Body of pancreas (tissue), 4 donors: ENCODE data around the gene MYCBP2. TPM values are rescaled to one million over a fixed set of nuclear protein-coding genes. Genes with fewer than 3 reads are reported as not detected.
"Not testable (repeated sequence)": the region's sequence is repeated elsewhere in the genome, so short reads cannot be mapped to it uniquely, and the experiment has no call there.

Experiments used
- ATAC-seq: fragments of 150-250 bp; one replicate; pipeline ENCODE4 v1.9.1; 2016
- DNase-seq, 4 donors: peaks; one replicate each; pipeline ENCODE4 v3.0.0-alpha.2; 2019
- H3K27ac ChIP-seq, 4 donors: fragments of 200-600 bp; sonication (generic); 1 replicate in 3 of 4; 2 replicates in 1 of 4; pipeline versions ENCODE4 v1.5.1 to v1.6.1; 2016 to 2019; ENCODE audit warnings: mild to moderate bottlenecking in 1 of 4, mixed read lengths in 1 of 4, moderate library complexity in 1 of 4
- H3K27me3 ChIP-seq, 2 donors: fragments of 200-600 bp; sonication (generic); one replicate each; pipeline ENCODE4 v1.6.0; 2016; ENCODE audit warnings: mild to moderate bottlenecking in 1 of 2
- H3K36me3 ChIP-seq, 2 donors: fragments of 200-600 bp; sonication (generic); replicated peaks in 1 of 2; 2 replicates each; pipeline ENCODE4 v1.5.1; 2016; ENCODE audit warnings: low read depth in 2 of 2; ENCODE audit not compliant: insufficient read depth in 1 of 2
- H3K4me1 ChIP-seq: fragments of 200-600 bp; sonication (generic); one replicate; pipeline ENCODE4 v1.6.0; 2016
- H3K4me3 ChIP-seq, 2 donors: fragments of 200-600 bp; sonication (generic); 1 replicate in 1 of 2; 2 replicates in 1 of 2; pipeline ENCODE4 v1.5.1; 2016 to 2019
- H3K9me3 ChIP-seq, 3 donors: fragments of 200-600 bp; sonication (generic); 1 replicate in 2 of 3; 2 replicates in 1 of 3; pipeline ENCODE4 v1.5.1; 2016
- POLR2A ChIP-seq, 3 donors: fragments of 450-650 bp; IDR thresholded peaks; one replicate each; pipeline ENCODE4 v1.6.1; 2016; ENCODE audit warnings: antibody characterized with exemption in 3 of 3, mild to moderate bottlenecking in 2 of 3
- WGBS, 2 donors: methylation state at CpG; one replicate each; pipeline ENCODE4 v1.1.5; 2017; 5-methylcytosine and 5-hydroxymethylcytosine counted together
- intact Hi-C: fragments of 100-400 bp; cut with DNase I; formaldehyde crosslinking; loops from one replicate; pipeline ENCODE4 v1.15.1; 2023
- total RNA-seq, 2 donors: library from RNA; depleted of rRNA; stranded (reverse); fragments of >200 nt; gene quantifications; one replicate each; pipeline ENCODE4 v1.1.0, GENCODE V29; 2016
- TF ChIP-seq, protein P1 (sequence below), 7 experiments: fragments of 450-650 bp in 4 of 7; fragments of 200-600 bp in 3 of 7; sonication (generic) in 3 of 7; IDR thresholded peaks; one replicate each; pipeline ENCODE4 v1.5.1; 2016 to 2019; ENCODE audit warnings: antibody characterized with exemption in 7 of 7

MYCBP2 gene
- total RNA-seq, 2 donors from 2014 or later: 85.9 to 127 TPM

DNA sequence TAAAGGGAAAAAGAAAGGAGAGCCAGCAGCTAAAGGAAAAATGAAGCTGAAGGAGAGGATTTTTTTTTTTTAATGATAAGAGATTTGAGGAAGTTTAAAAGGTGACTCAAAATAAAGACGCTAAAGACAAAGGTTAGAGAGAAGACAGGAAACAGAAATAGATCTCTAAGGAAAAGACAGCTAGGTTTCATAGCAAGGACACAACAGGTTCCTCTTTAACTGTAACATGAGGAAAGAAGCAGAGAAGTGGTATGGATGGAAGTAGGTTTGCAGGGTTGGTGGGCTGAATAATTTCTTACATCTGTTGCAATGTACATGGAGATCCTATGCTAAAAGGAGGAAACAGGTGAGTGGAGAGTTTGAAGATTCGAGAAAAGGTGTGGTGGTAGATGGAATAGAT, 107.5 kb downstream of the MYCBP2 start:
- WGBS, 2 donors: 75 to 80% methylated on average over 2 of the region's 2 CpGs
- Histone ChIP-seq H3K9me3 (no peaks in the 10 kb centered on the region), H3K36me3 (peaks cover 0 to 5% of the 10 kb centered on the region in 2 donors), H3K27ac (no peak overlapping the region), H3K27me3 (no peaks in the 10 kb centered on the region), H3K4me1 (no peaks in the 10 kb centered on the region), H3K4me3 (no peak overlapping the region)
- DNase-seq: no peak
- intact Hi-C loops: no loop called here
- no peak for TF ChIP-seq POLR2A (IDR thresholded peaks at IDR 0.05)
- TF ChIP-seq, protein P1, sequence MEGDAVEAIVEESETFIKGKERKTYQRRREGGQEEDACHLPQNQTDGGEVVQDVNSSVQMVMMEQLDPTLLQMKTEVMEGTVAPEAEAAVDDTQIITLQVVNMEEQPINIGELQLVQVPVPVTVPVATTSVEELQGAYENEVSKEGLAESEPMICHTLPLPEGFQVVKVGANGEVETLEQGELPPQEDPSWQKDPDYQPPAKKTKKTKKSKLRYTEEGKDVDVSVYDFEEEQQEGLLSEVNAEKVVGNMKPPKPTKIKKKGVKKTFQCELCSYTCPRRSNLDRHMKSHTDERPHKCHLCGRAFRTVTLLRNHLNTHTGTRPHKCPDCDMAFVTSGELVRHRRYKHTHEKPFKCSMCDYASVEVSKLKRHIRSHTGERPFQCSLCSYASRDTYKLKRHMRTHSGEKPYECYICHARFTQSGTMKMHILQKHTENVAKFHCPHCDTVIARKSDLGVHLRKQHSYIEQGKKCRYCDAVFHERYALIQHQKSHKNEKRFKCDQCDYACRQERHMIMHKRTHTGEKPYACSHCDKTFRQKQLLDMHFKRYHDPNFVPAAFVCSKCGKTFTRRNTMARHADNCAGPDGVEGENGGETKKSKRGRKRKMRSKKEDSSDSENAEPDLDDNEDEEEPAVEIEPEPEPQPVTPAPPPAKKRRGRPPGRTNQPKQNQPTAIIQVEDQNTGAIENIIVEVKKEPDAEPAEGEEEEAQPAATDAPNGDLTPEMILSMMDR (IDR thresholded peaks at IDR 0.05): no peak
- no peak for ATAC-seq

DNA sequence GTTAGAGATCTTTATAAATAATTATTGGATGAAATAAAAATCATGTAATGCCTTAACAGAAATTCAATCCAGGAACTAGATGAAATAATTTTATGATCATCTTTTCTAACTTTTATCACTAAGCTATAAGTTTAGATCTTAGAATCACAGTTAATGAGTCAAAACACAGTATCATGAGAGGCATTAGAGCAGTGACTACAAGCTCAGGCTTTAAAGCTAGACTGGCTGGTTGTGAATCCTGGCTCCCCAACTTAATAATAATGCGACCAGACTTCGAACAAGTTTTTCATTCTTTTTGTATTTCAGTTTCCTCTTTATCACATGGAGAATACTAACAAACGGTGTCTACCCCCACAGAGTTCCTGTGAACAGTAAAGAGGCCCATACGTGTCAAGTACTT, 108.6 kb downstream of the MYCBP2 start:
- TF ChIP-seq POLR2A (IDR thresholded peaks at IDR 0.05): no peak
- TF ChIP-seq, protein P1 (IDR thresholded peaks at IDR 0.05): no peak
- H3K9me3 ChIP-seq: no peaks in the 10 kb centered on the region
- H3K27me3 ChIP-seq: no peaks in the 10 kb centered on the region
- 76 to 79% methylated on average over 4 of the region's 4 CpGs for WGBS, 2 donors
- no peak overlapping the region for H3K4me3 ChIP-seq
- DNase-seq (no peak), ATAC-seq (no peak)
- peaks cover 0 to 5% of the 10 kb centered on the region in 2 donors for H3K36me3 ChIP-seq
- H3K27ac ChIP-seq: no peak overlapping the region
- intact Hi-C loops: no loop called here
- no peaks in the 10 kb centered on the region for H3K4me1 ChIP-seq

DNA sequence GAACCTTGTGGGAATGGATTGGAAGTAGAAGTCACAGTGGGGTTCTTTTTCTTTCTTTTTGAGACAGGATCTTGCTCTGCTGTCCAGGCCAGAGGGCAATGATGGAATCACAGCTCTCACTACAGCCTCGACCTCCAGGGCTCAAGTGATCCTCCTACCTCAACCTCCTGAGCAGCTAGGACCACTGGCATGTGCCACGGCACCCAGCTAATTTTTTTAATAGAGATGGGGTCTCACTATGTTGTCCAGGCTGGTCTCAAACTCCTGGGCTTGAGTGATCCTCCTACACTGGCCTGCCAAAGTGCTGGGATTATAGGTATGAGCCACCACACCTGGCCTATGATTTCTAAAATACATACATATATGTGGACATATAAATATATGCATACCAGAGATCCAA, 111.4 kb downstream of the MYCBP2 start:
- WGBS, 2 donors: 93 to 100% methylated on average over 2 of the region's 2 CpGs
- TF ChIP-seq, protein P1 (IDR thresholded peaks at IDR 0.05): no peak
- TF ChIP-seq POLR2A (IDR thresholded peaks at IDR 0.05): no peak

DNA sequence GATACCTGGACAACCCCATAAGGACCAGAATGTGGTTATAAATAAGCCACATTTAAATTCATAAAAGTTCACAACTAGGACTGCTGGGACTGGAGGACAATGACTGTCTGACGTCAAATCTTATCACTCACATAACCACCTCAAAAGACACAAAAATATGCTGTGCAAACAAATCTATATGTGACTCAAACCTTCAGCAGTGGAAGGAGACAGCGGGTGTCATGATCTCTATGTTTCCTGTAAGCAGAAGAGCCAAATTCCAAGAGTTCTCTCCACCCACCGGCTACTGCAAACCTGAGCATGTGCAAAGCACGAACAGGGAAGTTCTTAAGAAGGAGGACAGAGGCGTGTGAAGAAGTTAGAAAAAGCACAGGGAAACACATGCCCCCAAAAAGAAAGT, 113.2 kb downstream of the MYCBP2 start:
- DNase-seq (no peak), ATAC-seq (no peak)
- H3K27me3 ChIP-seq: no peaks in the 10 kb centered on the region
- TF ChIP-seq POLR2A (IDR thresholded peaks at IDR 0.05): no peak
- TF ChIP-seq, protein P1 (IDR thresholded peaks at IDR 0.05): no peak
- no peak overlapping the region for H3K27ac ChIP-seq
- H3K36me3 ChIP-seq: peaks cover 0 to 9% of the 10 kb centered on the region in 2 donors
- no peaks in the 10 kb centered on the region for H3K4me1 ChIP-seq
- no peak overlapping the region for H3K4me3 ChIP-seq
- WGBS, 2 donors: 85 to 91% methylated on average over 5 of the region's 5 CpGs
- intact Hi-C loops: no loop called here
- H3K9me3 ChIP-seq: no peaks in the 10 kb centered on the region

More for the DNA sequence above, 111.4 kb downstream of the MYCBP2 start:
- H3K4me1 ChIP-seq: no peaks in the 10 kb centered on the region
- H3K9me3 ChIP-seq: no peaks in the 10 kb centered on the region
- no peak overlapping the region for H3K4me3 ChIP-seq
- intact Hi-C loops: no loop called here
- H3K27me3 ChIP-seq: no peaks in the 10 kb centered on the region
- ATAC-seq: no peak
- no peak overlapping the region for H3K27ac ChIP-seq
- H3K36me3 ChIP-seq: peaks cover 0 to 9% of the 10 kb centered on the region in 2 donors
- DNase-seq: no peak

DNA sequence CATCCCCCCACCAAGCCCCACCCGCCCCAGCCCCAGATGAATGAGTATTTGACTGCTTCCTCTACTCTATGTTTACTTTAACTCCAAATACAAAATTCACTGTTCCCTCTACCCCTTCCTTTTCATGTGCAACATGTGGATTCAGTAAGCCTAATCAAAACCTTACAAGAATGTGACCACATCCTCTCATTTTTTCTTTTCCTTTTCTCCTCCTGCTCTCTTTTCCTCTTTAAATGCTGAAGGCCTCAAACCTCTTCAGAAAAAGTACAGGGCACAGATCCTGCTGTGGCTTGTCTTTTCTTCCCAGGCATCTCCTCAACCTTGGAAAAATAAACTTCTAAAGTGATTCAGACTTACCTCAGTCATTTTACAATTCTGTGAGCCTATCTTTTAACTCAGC, 119.0 kb downstream of the MYCBP2 start:
- Histone ChIP-seq H3K4me1 (no peaks in the 10 kb centered on the region), H3K9me3 (no peaks in the 10 kb centered on the region), H3K27me3 (no peaks in the 10 kb centered on the region), H3K27ac (no peak overlapping the region), H3K36me3 (peaks cover 0 to 9% of the 10 kb centered on the region in 2 donors), H3K4me3 (no peak overlapping the region)
- intact Hi-C loops: no loop called here
- no peak for DNase-seq
- 90 to 96% methylated on average over 1 of the region's 1 CpG for WGBS, 2 donors
- TF ChIP-seq POLR2A (IDR thresholded peaks at IDR 0.05): no peak
- TF ChIP-seq, protein P1 (IDR thresholded peaks at IDR 0.05): no peak
- no peak for ATAC-seq

DNA sequence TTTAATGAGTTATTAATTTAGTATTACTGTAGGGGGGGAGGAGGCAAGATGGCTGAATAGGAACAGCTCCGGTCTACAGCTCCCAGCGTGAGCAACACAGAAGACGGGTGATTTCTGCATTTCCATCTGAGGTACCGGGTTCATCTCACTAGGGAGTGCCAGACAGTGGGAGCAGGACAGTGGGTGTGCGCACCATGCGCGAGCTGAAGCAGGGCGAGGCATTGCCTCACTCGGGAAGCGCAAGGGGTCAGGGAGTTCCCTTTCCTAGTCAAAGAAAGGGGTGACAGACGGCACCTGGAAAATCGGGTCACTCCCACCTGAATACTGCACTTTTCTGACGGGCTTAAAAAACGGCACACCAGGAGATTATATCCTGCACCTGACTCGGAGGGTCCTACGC, 127.9 kb downstream of the MYCBP2 start:
- 97 to 98% methylated on average over 10 to 16 of the region's 16 CpGs for WGBS, 2 donors

More for the DNA sequence above, 127.9 kb downstream of the MYCBP2 start:
- H3K36me3 ChIP-seq, intact Hi-C loops, H3K9me3 ChIP-seq, ATAC-seq, DNase-seq, H3K4me3 ChIP-seq, H3K4me1 ChIP-seq, H3K27ac ChIP-seq, H3K27me3 ChIP-seq: not testable (repeated sequence)
